BJ (cell line): ENCODE measurements around the gene SPZ1. TPM values are rescaled to one million over a fixed set of nuclear protein-coding genes. Genes with fewer than 3 reads are reported as not detected.

Experiments used
- polyA plus RNA-seq: library from polyadenylated mRNA; depleted of rRNA; stranded (reverse); fragments of >200 nt; gene quantifications from 2 replicates; pipeline ENCODE4 v1.2.3, GENCODE V29; 2011; rRNA removed
- small RNA-seq: library from RNA; depleted of rRNA; stranded (forward); fragments of <200 nt; gene quantifications from one replicate; pipeline ENCODE3, GENCODE V24; 2012; ENCODE audit warnings: low replicate concordance, low read depth; ENCODE audit not compliant: insufficient read length

Gene SPZ1
- polyA plus RNA-seq, 1 experiment, result not detected

Small RNA genes lying within 50 kb of the gene (small RNA-seq; reads per million reads assigned to genes)
- not detected for gene AC026410.2
- not detected for gene RF00322
- not detected for gene RNU6-211P

Other genes with a start within 250 kb of the SPZ1 start
- gene SERINC5, start 64.0 kb upstream of the SPZ1 start, polyA plus RNA-seq, result 11.0 and 12.9 TPM in 2 replicates
- gene ZFYVE16, start 88.1 kb downstream of the SPZ1 start, polyA plus RNA-seq, result 4.9 and 10.1 TPM in 2 replicates
- gene FAM151B, start 168.1 kb downstream of the SPZ1 start, polyA plus RNA-seq, result 2.6 and 3.5 TPM in 2 replicates